Activated naive CD8-positive, alpha-beta T cell treated with anti-CD3 and anti-CD28 coated beads for 36 hours (primary cell): ENCODE data around the gene COL26A1. TPM values are rescaled to one million over a fixed set of nuclear protein-coding genes. Genes with fewer than 3 reads are reported as not detected.
"Not testable (repeated sequence)": the region's sequence is repeated elsewhere in the genome, so short reads cannot be mapped to it uniquely, and the experiment has no call there.

Experiments used
- DNase-seq: peaks from one replicate; pipeline ENCODE4 v3.0.0; 2021
- H3K27ac Mint-ChIP-seq: one replicate; pipeline ENCODE4 v1.8.0; 2022; ENCODE audit warnings: mild to moderate bottlenecking, moderate library complexity, mixed read lengths
- H3K27me3 Mint-ChIP-seq: one replicate; pipeline ENCODE4 v1.8.0; 2022; ENCODE audit warnings: mild to moderate bottlenecking, mixed read lengths
- H3K36me3 Mint-ChIP-seq: one replicate; pipeline ENCODE4 v1.8.0; 2021; ENCODE audit warnings: mild to moderate bottlenecking, mixed read lengths
- H3K4me1 Mint-ChIP-seq: one replicate; pipeline ENCODE4 v1.8.0; 2021; ENCODE audit warnings: mixed read lengths
- H3K4me3 Mint-ChIP-seq: one replicate; pipeline ENCODE4 v1.8.0; 2022; ENCODE audit warnings: mild to moderate bottlenecking, moderate library complexity, mixed read lengths
- H3K9me3 Mint-ChIP-seq: one replicate; pipeline ENCODE4 v1.8.0; 2022; ENCODE audit warnings: mixed read lengths
- total RNA-seq, 2 experiments: library from RNA; stranded (reverse); gene quantifications; one replicate each; pipeline ENCODE4 v1.2.3, GENCODE V29; 2021

Gene COL26A1
- total RNA-seq, 2 experiments from 2014 or later: not detected

DNA sequence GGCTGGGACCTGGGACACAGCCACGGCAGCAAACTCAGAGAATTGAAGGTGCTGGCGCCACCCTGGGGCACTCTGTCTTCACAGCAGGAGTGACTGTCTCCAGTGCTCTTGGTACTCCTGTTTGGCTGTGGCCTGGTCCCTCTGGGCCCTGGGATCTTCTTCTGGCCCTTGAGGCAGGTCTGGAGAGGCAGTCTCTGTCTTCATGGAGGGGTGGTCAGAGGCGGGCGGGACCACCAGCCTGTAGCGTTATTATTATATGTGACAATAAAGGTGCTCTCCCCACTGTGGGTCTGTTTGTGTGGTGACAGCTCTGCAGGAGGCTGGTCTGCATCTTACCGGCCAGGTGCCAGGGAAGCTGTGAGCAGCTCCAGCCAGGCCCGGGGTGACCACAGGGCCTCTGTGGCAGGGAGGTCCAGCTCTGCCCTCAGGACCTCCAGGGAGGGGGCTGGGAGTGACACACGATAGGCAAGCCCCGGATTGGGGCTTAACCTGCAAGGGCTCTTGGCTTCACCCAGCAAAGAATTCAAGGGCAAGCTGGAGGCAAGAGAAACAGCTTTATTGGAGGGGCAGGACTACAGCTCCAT is 196.2 kb downstream of the COL26A1 start:
- DNase-seq: no peak
- no peak overlapping the region for H3K27ac Mint-ChIP-seq
- peaks cover 10% of the 10 kb centered on the region for H3K27me3 Mint-ChIP-seq
- no peak overlapping the region for H3K4me3 Mint-ChIP-seq
- no peaks in the 10 kb centered on the region for H3K4me1 Mint-ChIP-seq
- H3K9me3 Mint-ChIP-seq: no peaks in the 10 kb centered on the region
- no peaks in the 10 kb centered on the region for H3K36me3 Mint-ChIP-seq

DNA sequence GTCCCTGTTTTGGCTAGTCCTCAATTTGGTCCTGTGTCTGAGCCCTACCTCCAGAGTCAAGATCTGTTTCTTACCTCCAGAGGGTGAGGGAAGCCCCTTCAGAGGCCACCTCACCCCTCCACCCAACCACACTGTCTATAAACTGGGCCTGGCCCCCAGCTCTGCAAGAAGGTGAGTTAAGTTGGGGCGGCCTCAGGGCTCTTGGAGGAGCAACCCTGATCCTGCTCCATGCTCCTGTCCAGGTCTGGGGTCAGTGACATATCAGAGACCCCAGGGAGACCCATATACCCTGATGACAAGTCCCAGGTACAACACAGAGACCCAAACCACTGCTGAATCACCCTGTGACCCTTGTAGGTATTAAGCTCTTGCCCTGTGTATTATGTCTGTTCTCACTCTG is 196.9 kb downstream of the COL26A1 start:
- Mint-ChIP-seq H3K27ac (no peak overlapping the region), H3K27me3 (peaks cover 10% of the 10 kb centered on the region), H3K4me1 (no peaks in the 10 kb centered on the region), H3K36me3 (no peaks in the 10 kb centered on the region), H3K9me3 (no peaks in the 10 kb centered on the region), H3K4me3 (no peak overlapping the region)
- DNase-seq: no peak

DNA sequence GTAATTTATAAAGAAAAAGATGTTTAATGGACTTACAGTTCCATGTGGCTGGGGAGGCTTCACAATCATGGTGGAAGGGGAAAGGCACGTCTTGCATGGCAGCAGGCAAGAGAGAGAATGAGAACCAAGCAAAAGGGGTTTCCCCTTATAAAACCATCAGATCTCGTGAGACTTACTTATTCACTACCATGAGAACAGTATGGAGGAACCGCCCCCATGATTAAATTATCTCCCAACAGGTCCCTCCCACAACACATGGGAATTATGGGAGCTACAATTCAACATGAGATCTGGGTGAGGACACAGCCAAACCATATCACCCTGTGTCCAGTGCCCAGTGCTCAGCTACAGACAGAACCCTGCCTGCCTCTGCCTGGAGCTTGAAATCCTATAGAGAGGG is 197.3 kb downstream of the COL26A1 start:
- not testable (repeated sequence) for H3K4me1 Mint-ChIP-seq, H3K9me3 Mint-ChIP-seq, H3K27ac Mint-ChIP-seq, H3K36me3 Mint-ChIP-seq, DNase-seq, H3K4me3 Mint-ChIP-seq
- peaks cover 10% of the 10 kb centered on the region for H3K27me3 Mint-ChIP-seq

DNA sequence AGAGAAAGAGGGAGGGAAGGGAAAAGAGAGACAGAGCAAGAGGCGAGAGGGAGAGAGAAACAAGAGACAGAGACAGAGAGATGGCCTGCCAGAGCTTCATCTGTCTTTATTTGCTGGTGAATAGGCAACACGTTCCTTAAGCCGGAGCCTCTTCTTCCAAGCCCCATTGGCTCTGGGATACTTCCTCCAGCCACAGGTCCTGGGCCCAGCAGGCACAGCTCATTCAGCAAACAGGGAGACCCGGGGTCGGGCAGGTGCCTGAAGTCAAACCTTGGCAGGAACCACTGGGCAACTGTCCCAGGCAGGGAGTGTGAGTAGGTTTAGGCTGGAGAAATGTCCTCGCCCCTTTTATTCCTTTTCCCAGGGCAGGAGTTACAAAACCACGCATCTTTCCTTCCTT is 198.2 kb downstream of the COL26A1 start:
- no peak for DNase-seq
- Mint-ChIP-seq H3K4me3 (no peak overlapping the region), H3K36me3 (no peaks in the 10 kb centered on the region), H3K9me3 (no peaks in the 10 kb centered on the region), H3K27me3 (peaks cover 10% of the 10 kb centered on the region), H3K27ac (no peak overlapping the region), H3K4me1 (no peaks in the 10 kb centered on the region)

DNA sequence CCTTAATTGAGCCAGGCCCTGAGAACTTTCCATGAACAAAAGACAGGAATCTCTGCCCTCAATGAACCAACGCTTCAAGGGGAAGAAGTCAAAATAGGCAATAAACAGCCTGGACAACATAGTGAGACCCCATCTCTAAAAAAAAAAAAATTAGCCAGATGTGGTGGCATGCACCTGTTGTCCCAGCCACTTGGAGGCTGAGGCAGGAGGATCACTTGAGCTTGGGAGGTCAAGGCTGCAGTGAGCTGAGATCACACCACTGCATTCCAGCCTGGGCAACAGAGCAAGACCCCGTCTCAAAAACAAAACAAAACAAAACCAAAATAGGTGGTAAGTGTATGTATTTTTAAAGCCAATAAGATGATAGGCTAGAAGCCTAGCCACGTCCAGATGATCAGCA is 198.6 kb downstream of the COL26A1 start:
- not testable (repeated sequence) for H3K4me1 Mint-ChIP-seq, H3K4me3 Mint-ChIP-seq, H3K9me3 Mint-ChIP-seq, DNase-seq, H3K27ac Mint-ChIP-seq, H3K36me3 Mint-ChIP-seq
- H3K27me3 Mint-ChIP-seq: peaks cover 10% of the 10 kb centered on the region

DNA sequence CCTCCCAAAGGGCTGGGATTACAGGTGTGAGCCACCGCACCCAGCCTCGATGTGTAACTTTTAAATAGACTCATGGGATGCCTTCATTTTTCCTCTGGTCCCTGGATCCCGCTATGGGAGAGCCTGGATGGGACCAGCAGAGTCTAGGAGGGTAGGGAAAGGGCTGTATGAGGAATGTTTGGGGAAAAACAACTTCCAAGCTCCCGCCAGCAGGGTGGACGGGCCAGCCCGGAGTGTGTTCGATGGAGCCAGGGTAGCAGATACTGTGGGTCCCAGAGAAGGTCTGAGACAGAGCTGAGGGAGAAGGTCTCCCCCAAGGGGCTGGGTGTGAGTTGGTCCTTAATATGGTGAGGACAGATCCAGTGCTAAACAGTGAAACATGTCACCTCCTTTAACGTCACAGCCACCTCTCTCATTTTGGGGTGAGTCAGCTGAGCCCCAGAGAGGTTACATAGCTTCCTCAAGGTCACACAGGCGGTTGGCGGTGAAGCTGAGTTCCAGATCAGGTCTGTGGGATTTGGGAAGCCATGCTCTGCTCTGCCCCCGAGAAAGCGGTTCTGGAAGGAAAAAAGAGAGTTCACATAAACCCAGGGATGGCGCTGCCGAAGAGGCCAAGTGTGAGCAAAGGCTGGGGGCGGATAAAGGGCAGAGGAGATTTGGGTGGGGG is 200.0 kb downstream of the COL26A1 start:
- Mint-ChIP-seq H3K36me3 (no peaks in the 10 kb centered on the region), H3K9me3 (no peaks in the 10 kb centered on the region), H3K27me3 (peaks cover 10% of the 10 kb centered on the region), H3K4me3 (no peak overlapping the region), H3K4me1 (no peaks in the 10 kb centered on the region), H3K27ac (no peak overlapping the region)
- DNase-seq: no peak

DNA sequence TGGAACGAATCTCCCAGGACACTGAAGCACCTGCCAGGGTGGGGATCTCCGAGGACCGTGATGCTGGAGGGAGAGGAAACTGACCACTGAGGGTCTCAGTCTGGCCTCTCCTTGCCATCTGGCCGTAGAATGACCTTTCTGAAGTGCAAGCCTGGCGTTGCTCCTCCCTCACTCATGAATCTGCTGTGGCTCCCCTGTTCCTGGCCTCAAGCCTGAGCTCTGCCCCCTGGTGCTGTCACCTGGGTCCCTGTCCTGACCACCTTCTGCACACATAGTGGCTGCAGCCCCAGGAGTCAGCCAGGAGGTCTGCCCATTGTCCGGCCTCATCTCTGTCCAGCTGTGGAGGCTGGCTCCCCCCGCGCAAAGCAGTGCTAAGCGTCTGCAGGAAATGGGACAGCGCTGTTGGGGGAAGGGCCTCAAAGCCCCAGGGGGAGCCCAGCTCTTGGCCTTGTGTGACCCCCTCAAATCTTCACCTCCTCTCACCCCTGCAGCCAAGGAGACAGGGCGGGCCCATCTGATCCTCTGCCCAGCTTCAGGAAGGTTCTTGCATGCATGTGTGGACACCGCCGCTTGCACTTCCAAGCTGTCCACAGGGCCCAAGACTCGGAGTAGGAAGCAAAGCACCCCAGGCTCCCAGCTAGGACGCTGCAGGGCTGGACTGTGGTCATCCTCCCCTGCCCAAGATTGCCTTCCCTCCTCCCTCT is 200.7 kb downstream of the COL26A1 start:
- peaks cover 12% of the 10 kb centered on the region for H3K27me3 Mint-ChIP-seq
- H3K27ac Mint-ChIP-seq: no peak overlapping the region
- H3K36me3 Mint-ChIP-seq: no peaks in the 10 kb centered on the region
- no peaks in the 10 kb centered on the region for H3K4me1 Mint-ChIP-seq
- no peak for DNase-seq
- H3K9me3 Mint-ChIP-seq: no peaks in the 10 kb centered on the region
- H3K4me3 Mint-ChIP-seq: no peak overlapping the region

DNA sequence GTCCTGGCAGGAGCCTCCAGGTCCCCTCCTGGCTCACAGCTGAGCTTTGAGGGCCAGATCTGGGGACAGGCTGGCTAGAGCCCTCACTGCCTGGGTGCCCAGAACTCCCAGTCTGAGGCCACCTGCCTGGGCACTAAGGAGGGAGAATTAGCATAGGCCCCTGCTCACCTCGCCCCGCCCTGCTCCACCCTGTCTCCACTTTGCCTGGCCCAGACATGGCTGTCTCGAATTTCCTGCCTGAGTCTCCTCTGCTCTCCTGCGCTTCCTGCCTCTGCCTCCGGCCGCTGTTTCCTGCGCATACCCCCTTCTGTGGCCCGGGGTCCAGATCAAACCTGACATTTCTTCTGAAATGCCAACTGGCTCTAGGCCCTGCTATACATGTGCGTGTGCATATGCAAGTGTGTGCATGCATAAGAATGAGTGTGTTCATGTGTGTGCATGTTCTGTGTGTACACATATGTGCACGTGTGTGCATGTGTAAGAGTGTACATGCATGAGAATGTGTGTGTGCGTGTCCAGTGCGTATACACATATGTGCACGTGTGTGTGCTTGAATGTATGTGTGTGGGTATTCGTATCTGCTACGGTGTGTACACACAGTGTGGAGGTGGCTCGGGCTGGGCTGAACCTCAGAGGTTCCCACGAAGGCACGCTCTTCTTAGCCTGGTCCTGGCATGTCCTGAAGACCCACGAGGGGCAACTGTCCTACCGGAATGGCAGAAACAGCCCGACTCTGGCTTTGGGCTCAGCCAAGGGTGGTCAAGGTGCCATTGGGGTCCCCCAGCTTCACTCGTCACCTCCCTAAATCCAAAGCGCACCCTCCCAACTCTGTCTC is 201.5 kb downstream of the COL26A1 start:
- Mint-ChIP-seq H3K27me3 (peaks cover 14% of the 10 kb centered on the region), H3K9me3 (no peaks in the 10 kb centered on the region), H3K36me3 (no peaks in the 10 kb centered on the region), H3K27ac (no peak overlapping the region), H3K4me3 (no peak overlapping the region), H3K4me1 (no peaks in the 10 kb centered on the region)
- no peak for DNase-seq

DNA sequence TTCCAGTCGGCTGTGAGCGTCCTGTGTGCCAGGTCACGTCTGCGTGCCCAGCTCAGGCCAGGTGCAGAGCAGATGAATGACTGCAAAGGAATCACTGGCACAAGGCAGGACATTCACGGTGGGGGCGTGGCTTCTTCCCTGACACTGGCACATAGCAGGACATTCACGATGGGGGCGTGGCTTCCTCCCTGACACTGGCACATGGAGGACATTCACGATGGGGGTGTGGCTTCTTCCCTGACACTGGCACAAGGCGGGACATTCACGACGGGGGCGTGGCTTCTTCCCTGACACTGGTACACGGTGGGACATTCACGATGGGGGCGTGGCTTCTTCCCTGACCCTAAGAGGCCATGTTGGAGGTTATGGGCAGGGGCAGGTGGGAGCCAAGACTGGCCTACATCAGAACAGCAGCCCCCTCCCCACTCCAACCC is 202.1 kb downstream of the COL26A1 start:
- Mint-ChIP-seq H3K27me3 (peaks cover 14% of the 10 kb centered on the region), H3K36me3 (no peaks in the 10 kb centered on the region), H3K9me3 (no peaks in the 10 kb centered on the region), H3K4me3 (no peak overlapping the region), H3K4me1 (no peaks in the 10 kb centered on the region), H3K27ac (no peak overlapping the region)
- DNase-seq: no peak

DNA sequence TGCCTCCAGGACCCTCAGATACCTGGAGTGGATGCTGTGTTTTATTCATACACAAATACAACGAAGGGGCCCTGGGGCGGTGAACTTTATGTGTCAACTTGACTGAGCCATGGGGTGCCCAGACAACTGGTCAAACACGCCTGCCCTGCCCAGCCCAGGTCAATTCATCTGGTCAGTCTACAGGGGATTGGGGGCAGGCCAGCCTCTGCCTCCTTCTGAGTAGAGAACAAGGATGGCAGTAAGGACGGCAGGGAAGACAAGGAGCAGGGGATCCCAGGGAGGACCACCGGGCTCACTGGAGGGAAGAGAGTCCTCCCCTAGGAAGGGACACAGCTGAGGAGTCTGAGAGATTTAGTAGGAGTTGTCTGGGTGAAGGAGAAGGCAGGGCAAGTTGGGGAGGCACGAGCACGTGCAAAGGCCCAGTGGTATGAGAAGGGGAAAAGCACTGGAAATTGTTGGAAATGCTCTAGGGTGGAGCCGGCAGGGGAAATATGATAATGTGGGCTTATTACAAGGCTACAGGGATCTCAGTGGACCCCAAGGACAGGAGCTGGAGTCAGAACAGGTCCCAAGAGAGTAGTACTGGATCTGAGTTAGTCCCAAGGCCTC is 203.0 kb downstream of the COL26A1 start:
- Mint-ChIP-seq H3K27ac (no peak overlapping the region), H3K9me3 (peaks cover 1% of the 10 kb centered on the region), H3K4me1 (no peaks in the 10 kb centered on the region), H3K4me3 (no peak overlapping the region), H3K27me3 (peaks cover 18% of the 10 kb centered on the region), H3K36me3 (no peaks in the 10 kb centered on the region)
- DNase-seq: no peak

DNA sequence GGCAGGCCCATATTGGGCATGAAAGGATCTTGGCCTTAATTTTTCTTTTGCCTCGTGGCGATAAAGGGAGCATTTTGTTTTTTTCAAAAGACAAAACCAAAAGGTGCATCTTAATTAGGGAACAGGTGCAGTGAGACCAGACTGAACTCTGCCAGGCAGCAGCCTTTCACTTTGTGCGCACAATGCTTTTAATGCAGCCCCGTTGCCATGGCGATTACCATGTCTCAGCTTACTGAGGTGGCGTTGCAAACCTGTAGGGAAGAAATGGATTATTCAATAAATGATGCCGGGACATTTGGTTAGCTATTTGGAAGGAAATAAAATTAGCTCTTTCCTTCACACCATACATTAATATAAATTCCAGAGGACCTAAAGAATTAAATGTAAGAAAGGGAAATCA is 204.6 kb downstream of the COL26A1 start:
- no peak for DNase-seq

DNA sequence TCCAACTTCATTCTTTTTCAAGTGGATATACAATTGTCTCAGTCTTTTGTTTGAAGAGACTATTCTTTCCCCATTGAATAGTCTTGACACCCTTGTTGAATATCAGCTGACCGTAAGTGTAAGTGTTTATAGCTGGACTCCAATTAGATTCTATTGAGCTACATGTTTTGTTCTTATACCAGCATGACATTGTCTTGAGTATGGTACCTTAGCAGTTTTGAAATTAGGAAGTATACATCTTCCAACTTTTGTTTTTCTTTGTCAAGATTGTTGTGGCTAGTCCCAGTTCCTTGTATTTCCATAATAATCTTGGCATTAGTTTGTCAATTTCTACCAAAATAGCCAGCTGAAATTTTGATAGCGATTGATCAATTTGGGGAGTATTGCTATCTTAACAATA is 209.5 kb downstream of the COL26A1 start:
- DNase-seq: no peak
- Mint-ChIP-seq H3K4me3 (no peak overlapping the region), H3K27me3 (peaks cover 20% of the 10 kb centered on the region), H3K9me3 (peaks cover 7% of the 10 kb centered on the region), H3K36me3 (no peaks in the 10 kb centered on the region), H3K4me1 (peaks cover 5% of the 10 kb centered on the region), H3K27ac (no peak overlapping the region)

More for the DNA sequence above, 204.6 kb downstream of the COL26A1 start:
- H3K36me3 Mint-ChIP-seq: no peaks in the 10 kb centered on the region
- H3K27ac Mint-ChIP-seq: no peak overlapping the region
- H3K9me3 Mint-ChIP-seq: peaks cover 6% of the 10 kb centered on the region
- no peak overlapping the region for H3K4me3 Mint-ChIP-seq
- H3K27me3 Mint-ChIP-seq: peaks cover 15% of the 10 kb centered on the region
- H3K4me1 Mint-ChIP-seq: no peaks in the 10 kb centered on the region

DNA sequence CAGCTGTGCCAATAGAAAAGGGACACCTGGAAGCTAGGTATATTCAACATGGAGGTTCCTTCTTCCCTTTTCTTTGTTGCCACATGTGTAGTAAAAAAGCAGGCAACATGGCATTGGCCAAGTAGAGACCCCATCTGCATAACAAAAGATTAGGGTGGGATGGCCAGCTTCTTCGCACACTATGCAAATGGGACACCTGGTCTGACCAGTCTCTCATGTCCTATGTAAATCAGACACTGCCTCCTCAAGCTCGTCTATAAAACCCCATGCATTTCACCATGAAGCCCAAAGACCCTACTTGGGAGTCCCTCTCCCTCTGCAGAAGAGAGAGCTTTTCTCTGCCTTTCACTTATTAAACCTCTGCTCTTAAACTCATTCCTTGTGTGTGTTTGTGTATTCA is 212.5 kb downstream of the COL26A1 start:
- Mint-ChIP-seq H3K9me3 (peaks cover 7% of the 10 kb centered on the region), H3K27me3 (peaks cover 12% of the 10 kb centered on the region), H3K4me1 (peaks cover 5% of the 10 kb centered on the region), H3K36me3 (no peaks in the 10 kb centered on the region), H3K4me3 (no peak overlapping the region), H3K27ac (no peak overlapping the region)
- no peak for DNase-seq

DNA sequence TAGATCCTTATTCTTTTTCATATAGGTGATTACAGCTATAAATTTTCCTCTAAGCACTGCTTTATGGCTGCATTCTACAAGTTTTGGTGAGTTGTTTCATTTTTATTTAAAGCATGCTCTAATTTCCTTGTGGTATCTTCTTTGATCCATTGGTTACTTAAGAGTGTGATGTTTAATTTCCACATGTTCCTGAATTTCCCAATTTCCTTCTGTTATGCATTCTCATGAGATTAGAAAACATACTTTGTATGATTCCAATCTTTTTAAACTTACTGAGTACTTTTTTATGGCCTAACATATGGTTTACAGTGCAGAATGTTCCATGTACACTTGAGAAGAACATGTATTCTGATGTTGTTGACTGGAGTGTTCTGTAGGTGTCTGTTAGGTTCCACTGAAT is 213.0 kb downstream of the COL26A1 start:
- no peak overlapping the region for H3K4me3 Mint-ChIP-seq
- H3K27ac Mint-ChIP-seq: no peak overlapping the region
- no peaks in the 10 kb centered on the region for H3K36me3 Mint-ChIP-seq
- H3K4me1 Mint-ChIP-seq: peaks cover 5% of the 10 kb centered on the region
- peaks cover 5% of the 10 kb centered on the region for H3K9me3 Mint-ChIP-seq
- peaks cover 12% of the 10 kb centered on the region for H3K27me3 Mint-ChIP-seq
- DNase-seq: no peak

DNA sequence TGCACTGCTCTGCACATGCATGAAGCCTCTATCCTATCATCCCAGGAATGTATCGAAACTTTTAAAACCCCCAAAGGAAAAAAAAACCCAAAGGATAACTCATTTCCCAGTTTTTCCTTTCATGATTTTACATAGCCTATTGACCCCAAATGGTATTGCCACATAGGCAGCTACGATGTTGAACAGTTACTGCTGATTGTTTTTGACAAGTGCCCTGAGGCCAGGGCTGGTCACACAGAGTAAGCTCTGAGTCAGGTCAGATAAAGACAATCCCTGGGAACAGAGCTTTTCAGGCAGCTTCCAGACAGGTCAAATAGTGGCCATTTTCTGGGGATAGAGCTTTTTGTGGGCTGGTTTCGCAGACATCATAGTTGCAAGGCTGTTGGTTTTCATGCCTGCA is 214.3 kb downstream of the COL26A1 start:
- Mint-ChIP-seq H3K4me1 (peaks cover 5% of the 10 kb centered on the region), H3K27me3 (peaks cover 12% of the 10 kb centered on the region), H3K4me3 (no peak overlapping the region), H3K9me3 (peaks cover 2% of the 10 kb centered on the region), H3K27ac (no peak overlapping the region), H3K36me3 (no peaks in the 10 kb centered on the region)
- DNase-seq: no peak
